ENCODE data around the gene CRABP2.

CRABP2 gene

DNA sequence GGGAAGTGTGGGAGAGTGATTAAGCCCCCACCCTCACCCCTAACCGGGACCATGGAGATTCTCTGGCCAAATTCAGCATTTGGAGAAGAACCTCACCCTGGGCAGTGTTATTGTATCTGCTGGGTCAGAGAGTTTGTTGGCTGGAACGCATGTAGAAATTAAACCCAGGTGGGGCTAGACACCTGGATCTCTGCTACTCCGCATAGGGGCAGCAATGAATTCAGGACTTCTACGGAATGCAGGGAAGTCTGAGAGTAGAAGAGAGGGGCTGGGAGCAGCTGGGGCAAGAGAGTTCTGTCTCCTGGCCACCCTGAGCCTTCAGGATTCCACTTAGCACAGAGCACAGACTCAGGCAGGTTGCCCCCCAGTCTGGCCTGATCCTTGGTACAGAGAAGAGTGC lies 3.6 kb upstream of the CRABP2 start:
- DNase-seq (ENCODE audit: low read depth in 2 of 2): no peak

DNA sequence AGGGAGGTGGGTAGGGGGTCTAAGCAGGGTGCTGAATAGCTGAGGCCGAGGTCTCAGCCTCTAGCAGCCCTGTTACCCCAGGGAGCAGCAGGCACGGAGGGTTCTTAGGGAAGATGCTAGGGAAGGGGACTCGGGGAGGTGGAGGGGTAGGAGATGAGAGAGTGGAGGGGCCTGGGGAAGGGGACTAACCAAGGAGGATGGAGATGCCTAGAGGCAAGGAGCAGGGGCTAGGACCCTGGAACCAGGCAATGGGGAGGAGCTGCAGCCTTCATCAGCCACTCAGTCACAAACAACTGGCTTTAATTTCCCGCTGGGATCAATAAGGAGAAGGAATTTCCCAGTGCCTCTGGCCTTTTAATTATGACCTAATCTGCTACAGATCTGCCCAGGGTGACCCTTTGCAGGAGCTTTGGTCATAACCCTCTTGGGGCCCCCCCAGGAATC lies 2.9 kb upstream of the CRABP2 start:
- no peak for DNase-seq (ENCODE audit: low read depth in 2 of 2)

DNA sequence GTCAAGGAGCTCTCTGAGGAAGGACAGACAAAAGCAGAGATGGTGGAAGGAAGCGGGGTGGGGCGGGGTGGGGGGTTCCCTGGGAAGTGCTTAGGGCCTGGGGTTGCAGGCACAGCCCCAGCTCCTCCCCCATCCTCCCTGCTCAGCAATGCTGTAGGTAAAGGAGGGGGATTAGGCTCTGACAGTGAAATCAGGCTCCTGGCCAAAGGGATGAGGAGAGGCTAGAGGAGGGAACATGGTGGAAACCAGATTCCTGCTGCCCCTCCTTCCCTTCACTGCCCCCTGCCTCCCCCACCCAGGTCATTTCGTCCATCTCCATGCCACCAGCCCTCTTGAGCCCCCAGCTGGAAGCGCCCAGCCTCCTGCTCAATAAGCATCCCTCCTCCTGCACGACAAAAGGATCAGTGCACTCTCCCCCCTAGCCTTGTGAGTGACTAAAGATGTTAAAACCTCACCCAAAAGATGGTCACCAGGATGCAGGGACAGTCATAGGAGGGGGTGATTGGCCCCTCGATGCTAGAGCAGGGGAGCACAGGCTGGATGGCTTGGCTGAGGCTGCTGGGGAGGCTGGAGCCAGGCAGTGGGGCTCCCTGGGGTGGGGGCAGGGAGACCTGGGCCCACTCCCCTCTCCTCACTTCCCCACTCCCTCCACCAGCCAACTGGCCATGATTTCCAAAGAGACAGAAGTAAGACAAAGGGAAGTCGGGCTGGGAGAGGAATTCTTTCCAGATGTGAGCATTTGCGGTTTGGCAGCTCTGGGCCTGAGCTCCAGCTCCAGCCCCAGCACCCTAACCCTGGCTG lies 2.2 kb upstream of the CRABP2 start:
- DNase-seq (ENCODE audit: low read depth in 2 of 2): no peak

DNA sequence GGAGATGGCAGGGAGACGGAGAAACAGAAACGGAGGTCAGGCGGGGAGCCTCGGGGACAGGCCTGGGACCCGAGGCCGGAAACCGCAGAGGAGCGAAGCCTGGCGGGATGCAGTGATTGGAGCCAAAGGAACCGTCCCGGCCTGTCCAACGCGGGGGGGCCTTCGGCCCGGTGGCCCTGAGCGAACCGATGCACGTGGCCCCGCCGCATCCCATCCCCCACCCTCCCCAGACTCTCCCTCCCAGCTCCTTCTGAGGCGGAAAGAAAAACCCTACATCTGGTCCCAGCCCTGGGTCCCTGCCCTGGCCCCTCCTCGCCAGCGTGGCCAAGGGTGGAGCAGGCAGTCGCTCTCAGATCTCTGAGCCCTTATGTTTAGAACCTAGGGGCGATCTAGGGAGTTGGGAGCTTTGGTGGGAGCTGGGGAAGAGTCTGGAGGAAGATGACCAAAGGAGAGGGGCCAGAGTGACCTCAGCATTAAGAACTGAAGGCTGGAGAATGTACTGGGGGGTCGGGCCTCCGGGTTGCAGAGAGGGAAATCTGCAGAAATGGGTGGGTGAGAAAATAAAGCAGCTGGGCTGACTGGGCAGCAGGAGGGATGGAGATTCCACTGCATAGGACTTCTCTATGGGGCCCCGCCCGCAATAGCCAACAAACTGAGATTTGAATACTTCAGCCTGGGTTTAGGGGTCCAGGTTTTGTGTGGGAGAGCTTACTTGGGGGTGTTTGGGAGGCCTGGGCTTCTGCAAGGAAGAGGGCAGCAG lies 1.5 kb upstream of the CRABP2 start:
- no peak for DNase-seq (ENCODE audit: low read depth in 2 of 2)

DNA sequence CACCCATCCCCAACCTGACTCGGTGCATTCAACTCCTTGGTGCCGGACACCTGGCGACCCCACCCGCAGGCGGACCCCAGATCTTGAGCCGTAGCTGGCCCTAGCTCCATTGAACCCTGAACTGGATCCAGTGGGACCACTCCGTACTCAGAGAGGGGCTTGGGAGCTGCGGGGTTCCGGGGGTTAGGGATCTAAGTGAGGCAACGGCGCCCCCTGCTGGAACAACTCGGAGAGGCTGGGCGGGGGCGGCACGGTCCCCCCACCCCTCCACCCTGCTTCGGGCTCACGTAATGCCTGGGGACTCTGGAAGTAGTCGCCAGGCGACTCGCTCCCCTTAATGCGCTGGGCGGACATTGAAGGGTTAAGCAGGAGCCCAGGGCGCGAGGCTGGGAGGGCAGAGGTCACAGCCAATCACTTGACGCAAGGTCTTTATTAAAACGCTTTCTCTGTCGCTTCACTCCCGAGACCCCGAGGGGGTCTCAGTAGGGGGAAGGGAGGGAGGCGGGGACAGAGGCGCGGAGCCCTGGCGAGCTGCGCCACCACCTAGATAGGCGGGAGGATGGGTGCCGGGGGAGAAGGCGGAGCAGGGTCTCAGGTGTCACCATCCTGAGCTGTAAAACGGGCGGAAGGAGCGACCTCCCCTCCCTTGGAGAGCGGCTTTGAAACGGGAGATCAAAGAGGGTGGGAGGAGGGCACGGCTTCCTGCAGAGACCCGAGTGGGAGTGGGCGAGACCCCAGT lies 704 bp upstream of the CRABP2 start:
- peak; percentile 55 to 70 for DNase-seq (ENCODE audit: low read depth in 2 of 2)

DNA sequence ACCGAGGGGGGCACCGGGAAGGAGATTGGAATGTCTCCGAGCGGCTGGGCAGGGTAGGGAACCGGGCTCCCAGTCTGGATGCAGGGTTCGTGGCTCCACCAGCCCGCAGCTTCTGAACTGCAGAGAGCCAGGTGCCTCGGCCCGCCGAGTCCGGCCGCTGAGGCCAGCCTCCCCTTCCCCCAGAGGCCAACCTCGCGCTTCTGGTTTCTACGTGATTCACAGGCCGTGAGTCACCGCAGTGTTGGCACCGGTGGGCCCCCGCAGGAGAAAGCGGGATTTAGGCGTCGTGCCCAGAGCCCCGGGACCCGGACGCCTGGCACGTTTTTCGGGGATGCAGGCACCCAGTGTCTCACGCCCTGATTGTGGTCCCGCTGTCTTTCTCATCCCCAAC lies 458 bp downstream of the CRABP2 start:
- DNase-seq (ENCODE audit: low read depth in 2 of 2): no peak

DNA sequence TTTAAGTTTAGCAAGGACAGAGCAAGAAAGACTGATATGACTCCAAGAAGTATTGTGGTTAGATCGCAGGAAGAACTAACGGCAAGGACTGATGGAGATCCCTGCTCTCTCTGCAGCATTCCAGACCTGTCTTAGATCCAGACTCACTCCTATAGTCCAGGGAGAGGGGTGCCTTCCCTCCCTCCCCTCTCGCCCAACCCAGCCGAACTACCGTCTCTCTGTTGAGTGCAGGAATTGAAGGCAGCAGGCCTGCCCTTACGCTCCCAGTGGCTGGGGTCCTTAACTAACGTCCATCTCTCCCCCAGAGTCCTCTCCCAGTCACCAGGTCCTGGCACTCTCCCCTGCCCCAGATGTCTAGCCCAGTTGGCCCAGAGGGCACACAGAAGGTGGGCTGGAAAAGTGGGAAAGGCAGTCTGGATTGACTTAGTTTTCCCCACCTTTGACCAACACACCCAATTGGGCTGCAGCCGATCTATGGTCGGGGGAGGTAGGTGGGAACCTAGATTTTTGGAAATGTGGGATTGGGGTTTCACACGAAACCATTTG lies 1.1 kb downstream of the CRABP2 start:
- no peak for DNase-seq (ENCODE audit: low read depth in 2 of 2)

DNA sequence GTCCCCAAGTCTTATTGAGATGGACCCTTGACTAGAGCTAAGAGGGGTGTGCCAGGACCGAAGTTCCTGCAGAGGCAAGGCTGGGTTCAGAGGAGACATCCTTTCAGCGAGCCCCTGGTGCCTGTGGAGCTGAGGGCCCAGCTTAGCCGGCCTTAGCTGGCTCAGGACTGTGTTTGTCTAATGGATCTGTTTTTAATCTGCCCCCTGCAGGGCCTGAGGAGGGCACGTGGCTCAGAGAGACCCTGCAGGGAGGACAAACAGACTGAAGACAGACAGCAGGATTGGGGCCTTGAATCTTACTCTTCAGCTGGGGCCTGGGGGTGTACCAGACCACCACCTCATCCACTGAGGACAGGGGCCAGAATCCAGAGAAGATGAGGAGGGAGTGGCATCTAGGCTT lies 1.6 kb downstream of the CRABP2 start:
- DNase-seq (ENCODE audit: low read depth in 2 of 2): no peak

DNA sequence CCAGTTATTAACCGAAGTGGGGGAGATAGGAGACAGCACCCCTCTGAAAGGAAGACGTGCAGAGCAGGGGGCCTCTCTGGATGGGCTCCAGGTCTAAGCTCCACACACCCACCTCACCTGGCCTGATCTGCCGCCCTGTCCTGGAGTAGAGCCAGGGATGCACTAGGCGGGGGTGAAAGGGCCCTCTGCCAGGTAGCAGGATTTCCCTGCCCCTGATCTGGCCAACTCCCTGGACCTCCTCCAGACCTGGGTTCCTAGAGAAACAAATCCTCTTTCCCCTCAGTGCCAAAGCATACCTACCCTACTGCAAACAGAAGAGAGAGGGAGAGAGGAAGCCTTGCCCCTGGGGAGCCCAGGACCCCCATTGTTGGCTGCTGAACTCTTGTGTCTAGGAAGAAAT lies 2.0 kb downstream of the CRABP2 start:
- DNase-seq (ENCODE audit: low read depth in 2 of 2): no peak

DNA sequence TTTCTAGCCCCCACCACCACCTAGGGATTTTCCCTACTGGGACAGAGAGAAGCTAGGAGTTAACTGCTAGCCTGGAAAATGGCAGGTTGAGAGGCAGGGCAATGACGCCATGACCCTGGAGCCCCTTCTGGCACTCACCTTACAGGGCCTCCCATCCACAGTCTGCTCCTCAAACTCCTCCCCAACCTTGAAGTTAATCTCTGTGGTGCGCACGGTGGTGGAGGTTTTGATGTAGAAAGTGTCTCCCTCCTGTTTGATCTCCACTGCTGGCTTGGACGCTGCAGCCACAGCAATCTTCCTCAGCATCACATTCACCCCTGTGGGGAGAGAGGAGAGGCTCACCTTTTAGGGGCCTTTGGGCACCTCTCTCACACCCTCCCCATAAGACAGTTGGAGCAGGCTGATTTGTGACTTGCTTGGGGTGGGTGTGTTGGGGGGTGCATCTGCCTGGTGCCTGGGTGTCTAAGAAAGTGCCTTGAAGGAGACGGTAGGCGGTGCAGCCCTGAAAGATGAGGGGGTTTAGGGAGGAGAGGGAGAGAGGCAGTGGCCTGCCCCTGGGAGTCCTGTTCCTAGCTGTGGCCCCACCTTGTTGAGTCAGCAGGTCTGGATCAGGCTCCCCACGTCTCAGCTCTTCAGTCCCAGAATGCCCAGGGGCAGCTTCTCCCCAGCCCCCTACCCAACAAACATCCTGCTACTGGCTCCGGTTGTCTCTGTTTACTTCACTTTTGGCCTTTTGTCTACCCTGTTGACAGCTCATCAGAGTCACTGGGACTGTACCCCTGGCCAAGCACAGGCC lies 4.4 kb downstream of the CRABP2 start:
- no peak for DNase-seq (ENCODE audit: low read depth in 2 of 2)

DNA sequence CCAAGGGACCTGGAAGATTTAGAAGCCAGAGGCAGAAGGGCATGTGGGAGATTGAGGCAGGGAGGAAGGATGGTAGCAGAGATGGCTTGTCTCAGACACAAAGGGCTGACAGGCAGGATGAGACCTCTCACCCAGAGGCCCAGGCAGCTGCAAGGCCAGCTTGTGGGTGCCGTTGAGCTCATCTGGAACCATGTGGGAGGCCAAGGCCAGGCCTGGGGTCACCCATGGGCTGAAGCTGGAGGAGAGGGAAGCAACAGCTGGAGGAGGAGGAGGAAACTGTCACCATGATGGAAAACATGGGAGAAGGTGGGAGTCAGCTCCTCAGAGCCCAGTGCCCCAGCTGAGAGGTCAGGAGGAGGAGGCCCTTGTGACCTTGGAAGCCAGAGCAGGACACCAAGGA lies 6.4 kb downstream of the CRABP2 start:
- no peak for DNase-seq (ENCODE audit: low read depth in 2 of 2)

DNA sequence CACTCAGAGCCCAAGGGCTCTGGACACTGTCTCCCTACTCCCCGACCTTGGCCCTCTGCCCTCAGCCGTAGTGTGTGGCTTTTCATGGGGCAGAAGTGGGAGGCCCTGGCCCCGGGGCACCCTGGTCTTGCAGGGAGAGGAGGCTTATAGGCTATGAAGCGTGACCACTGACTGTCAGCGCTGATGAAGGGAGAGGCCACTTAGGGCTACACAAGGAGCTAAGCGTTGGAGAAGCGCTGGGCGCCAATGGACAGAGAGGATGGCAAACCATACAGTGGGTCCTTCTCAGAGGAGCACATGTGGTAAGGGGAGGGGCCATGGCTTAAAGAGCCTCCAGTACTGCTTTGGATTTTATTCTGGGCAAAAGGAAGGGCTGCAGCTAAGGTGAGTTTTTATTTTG lies 7.9 kb downstream of the CRABP2 start:
- no peak for DNase-seq (ENCODE audit: low read depth in 2 of 2)

DNA sequence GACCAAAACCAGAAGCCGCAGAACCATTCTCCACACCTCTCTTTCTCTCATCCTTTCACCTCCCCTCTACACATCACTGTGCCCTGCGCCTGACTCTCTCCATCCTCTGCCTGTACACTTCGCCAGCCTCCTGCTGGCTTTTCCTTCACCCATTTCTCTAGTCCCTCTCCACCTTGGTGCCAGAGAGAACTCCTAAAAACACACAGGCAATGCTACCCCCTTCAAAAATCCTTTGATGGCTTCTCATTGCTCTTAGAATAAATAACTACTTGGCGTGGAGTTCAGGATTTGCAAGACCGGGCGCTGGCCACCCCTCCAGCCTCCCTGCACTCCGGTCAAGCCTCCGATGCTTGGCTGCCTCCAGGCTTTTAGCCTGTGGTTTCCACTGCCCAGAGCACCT lies 8.6 kb downstream of the CRABP2 start:
- no peak for DNase-seq (ENCODE audit: low read depth in 2 of 2)

DNA sequence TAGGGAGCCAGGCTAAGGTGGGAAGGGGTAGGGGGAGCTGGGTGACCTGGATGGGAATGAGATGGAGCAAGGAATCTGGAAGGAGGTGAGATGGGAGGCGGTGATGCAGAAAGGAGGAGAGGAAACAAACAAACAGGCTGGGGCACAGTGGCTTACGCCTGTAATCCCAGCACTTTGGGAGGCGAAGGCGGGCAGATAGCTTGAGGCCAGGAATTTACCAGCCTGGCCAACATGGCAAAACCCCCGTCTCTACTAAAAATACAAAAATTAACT lies 10.8 kb downstream of the CRABP2 start:
- DNase-seq (ENCODE audit: low read depth in 2 of 2): no peak

DNA sequence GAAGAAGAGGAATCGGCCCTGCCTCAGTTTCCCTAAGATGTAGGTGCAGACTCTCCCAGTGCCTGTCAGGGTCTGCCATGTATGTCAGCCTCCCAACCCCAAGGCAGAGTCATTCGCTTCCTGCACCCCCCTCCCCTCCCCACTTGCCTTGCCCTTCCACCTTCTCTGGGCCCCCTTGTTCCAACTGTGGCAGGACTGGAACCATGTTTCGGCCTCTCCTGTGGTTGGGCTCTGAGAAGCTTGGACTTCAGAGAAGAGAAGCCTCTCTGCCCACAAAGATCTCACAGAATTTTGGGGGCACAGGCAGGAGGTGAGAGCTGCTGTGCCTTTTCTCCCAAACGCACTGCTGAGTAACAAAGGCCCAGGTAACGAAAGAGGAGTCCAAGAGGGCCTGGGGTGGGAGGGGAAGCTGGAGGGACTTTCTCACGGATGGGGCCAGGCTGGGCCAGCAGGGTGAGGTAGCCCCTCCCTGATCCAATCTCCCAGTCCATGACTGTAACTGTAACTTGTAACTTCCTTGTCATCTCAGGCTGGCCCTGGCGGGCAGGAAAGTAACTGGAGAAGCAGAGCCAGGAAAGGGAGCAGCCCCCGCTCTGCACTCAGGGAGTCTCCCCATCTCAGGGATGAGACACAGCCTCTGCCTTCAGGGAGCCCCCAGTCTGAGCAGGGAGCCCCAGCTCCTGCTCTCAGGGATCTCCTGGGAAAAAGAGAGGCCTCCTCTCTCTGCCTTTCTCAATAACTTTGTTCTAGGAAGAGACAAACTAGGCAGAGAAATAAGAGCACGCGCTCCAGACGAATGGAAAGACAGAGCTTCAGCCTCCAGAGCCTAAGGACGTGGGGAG lies 11.3 kb downstream of the CRABP2 start:
- no peak for DNase-seq (ENCODE audit: low read depth in 2 of 2)

DNA sequence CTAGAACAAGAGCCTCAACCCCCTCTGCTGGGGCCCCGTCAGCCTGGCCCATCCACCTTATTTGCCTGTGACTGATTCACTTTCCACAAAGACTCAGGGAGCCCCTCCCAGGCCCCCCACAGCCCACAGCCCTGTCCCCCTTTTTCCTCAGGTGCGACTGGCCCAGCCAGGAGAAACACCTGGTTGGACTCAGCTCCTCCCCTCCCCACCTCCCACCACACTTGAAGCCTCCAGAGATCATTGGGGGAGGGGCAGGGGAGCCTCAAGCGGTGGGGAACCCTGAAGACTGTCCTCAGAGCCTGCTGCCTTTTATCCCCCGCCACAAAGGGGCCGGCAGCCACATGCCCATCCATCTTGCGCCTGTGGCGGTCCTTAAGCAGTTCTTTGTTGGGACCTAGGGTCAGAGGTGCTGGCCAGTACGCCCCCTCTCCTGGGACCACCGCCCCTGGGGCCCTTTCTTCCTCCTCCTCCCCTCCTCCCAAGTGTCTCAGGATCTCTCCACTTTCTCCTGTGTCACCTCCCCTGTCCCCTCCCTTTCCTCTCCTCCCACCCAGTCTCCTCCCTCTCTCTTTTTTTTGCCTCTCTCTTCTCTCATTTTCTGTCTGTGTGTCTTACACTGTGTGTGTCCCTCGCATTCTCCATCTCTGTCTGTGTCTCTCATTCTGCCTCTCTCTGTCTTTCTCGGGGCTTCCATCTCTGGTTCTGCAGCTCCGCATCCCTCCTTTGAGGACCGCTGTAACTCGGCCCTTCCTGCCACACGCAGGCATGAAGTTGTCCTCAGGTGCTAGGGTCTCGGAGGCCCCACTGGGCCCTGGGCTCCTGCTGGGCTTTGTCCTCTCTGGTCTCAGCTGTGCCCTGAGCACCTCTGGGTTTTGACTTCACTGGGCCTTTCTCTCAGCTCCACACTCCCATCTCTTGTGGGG lies 12.2 kb downstream of the CRABP2 start:
- DNase-seq (ENCODE audit: low read depth in 2 of 2): no peak

DNA sequence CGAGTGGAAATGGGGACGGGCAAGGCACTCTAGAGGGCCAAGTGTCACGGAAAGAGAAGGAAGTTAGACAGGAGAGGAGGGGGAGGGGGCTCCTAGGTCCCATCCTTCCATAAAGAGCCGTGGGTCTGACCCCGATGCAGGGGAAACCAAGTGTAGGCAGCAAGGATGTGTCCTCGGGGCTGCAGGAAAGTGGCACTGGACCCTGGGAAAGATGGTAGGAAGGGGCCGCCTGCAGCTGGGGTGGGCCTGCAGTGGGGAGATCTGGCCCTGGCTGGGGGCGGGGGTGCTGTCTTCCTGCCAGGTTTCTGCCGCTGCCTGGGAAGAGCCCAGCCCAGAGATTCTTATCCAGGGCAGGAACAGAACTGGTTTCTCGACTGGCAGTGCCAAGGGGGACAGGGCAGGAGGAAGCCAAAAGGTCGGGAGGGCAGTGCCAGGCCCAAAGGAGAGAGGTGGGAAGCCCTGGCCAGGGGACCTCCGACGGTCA lies 12.9 kb downstream of the CRABP2 start:
- no peak for DNase-seq (ENCODE audit: low read depth in 2 of 2)

DNA sequence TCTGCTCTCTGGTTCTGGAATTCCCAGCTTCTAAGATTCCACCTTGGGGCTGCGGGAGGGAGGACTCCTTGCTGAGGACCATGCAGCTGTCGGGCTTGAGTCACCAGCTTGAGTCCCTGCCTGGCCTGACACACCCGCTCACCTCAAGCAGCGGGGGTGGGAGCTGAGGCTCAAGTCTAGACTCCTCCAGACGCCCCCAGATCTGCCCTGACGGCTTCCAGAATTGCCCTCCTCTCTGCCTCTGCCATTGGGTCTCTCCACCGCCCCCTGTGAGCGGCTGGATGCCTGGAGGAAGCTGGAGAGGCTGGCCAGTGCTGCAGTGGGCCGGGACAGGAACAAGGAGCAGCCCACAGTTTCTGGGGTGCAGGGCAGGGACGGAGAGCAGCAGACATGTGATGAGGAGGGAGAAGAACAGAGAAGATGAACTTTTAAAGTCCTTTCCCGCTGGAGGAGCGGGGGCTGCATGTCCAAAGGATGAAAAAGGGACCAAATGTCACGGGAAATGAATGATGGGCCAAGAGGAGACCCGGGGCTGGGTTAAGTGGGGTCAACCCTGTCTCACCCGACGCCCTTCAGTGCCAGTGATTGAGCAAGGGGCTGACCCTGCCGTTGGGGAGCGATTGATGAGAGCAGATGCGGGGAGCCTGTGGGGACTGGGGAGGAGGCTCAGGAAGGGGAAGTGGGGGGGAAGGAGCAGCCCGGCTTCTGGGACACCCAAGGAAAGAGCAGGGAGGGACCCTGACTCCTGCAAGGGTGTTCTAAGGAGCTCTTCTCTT lies 13.5 kb downstream of the CRABP2 start:
- no peak for DNase-seq (ENCODE audit: low read depth in 2 of 2)

DNA sequence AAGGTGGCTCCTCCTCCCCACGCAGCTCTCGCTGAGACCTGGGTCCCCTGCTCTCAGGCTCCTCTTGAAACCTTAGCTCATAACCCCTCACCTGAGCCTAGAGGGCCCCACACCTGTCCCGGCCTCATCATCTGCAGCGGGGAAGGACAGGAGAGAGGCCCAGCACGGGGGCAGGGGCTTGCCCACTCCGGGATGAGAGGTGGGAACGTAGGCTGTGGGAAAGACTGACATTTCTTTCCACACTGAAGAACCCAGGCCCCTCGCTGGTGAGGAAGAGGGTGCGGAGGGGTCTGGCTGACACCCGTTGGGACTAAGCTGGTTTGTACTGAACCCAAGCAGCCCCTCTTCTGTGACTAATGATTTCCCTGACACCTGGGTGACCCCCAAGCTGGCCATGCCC lies 14.2 kb downstream of the CRABP2 start:
- DNase-seq (ENCODE audit: low read depth in 2 of 2): no peak

Measured in stimulated activated CD8-positive, alpha-beta memory T cell treated with anti-CD3 and anti-CD28 coated beads, Interleukin-2, amount 100 ng/mL, for 48 hours (primary cell).